Middle frontal gyrus (tissue), 1 donor: ENCODE results near the gene OLIG1.

Experiments used
- DNase-seq: peaks from one replicate; pipeline ENCODE4 v3.0.0-alpha.2; 2015; ENCODE audit warnings: low spot score; ENCODE audit errors: extremely low spot score

The OLIG1 gene

DNA sequence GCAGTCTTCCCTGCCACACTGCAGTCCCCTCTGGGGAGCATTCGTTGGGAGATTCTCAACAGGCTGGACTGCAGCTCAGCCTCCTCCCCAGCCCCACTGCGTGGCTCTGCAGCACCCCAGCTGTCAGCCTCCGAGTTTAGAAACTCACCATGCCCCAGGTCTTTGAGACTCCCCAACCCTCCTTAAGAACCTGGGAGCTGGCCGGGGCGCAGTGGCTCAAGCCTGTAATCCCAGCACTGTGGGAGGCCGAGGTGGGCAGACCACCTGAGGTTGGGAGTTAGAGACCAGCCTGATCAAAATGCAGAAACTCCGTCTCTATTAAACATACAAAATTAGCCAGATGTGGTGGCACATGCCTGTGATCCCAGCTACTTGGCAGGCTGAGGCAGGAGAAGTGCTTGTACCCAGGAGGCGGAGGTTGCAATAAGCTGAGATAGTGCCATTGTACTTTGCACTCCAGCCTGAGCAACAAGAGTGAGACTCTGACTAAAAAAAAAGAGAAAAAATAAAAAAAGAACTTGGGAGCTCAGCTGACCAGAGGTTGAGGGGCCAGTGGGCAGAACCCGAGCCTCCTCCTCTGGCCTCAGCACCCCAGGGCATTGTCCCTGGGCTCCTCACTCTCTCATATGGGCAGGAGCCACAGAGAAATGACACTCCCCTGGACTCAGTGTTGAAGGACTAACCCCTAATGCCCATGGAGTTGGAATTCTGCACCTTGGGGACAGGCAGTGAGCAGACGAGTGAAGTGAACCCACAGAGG lies 38.6 kb upstream of the OLIG1 start:
- no peak for DNase-seq

DNA sequence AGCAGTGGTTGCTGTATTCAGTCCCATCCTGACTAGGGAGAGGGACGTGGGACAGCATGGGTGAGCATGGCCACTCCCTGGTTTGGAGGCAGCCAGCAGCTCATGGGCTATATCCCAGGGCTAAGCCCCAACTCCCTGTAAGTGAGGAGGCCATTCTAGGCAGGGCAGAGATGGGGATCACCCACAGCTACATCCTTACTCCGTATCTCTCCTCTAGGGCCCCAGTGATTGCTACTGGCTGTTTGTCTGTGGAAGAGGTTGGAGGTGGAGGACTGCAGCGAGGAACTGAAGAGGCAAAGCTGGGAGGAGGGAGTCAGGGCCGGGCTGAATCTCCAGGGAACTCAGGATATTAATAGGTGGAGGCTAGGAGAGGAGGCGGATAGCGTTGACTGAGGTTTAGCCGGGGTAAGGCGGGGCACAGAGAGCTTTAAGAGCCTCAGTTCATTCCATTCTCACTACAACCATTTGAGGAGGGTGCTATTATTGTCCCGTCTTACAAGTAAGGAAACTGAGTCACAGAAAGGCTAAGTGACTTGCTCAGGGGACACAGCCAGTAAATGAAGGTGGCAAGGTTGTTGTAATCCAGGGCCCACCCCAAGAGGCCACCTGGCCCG lies 37.4 kb upstream of the OLIG1 start:
- DNase-seq: no peak

DNA sequence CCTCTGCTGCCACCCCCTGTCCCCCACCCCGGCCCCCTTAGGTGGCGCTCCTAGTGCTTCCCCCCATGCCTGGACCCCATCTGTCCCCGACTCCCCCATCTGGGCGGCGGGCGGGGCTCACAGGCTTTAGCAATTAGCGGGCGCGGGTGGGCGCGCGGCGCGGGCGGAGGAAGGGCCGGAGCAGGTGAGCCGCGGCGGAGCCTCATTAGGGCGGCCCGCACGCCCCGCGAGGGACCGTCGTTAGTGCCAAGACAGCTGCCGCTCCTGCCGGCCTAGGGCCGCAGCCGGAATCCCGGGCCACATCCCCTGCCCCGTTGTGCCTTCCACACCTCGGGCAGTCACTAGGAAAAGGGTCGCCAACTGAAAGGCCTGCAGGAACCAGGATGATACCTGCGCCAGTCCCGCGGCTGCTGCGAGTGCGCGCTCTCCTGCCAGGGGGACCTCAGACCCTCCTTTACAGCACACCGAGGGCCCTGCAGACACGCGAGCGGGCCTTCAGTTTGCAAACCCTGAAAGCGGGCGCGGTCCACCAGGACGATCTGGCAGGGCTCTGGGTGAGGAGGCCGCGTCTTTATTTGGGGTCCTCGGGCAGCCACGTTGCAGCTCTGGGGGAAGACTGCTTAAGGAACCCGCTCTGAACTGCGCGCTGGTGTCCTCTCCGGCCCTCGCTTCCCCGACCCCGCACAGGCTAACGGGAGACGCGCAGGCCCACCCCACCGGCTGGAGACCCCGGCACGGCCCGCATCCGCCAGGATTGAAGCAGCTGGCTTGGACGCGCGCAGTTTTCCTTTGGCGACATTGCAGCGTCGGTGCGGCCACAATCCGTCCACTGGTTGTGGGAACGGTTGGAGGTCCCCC lies 36.6 kb upstream of the OLIG1 start:
- no peak for DNase-seq

DNA sequence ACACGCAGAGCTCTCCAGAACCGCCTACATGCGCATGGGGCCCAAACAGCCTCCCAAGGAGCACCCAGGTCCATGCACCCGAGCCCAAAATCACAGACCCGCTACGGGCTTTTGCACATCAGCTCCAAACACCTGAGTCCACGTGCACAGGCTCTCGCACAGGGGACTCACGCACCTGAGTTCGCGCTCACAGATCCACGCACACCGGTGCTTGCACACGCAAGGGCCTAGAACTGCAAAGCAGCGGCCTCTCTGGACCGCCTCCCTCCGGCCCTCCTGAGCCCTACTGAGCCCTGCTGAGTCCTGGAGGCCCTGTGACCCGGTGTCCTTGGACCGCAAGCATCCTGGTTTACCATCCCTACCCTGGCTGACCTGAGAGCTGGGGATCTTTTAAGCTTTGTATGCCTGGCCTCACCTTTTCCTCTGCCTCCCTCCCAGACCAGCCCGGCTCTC lies 36.0 kb upstream of the OLIG1 start:
- no peak for DNase-seq

DNA sequence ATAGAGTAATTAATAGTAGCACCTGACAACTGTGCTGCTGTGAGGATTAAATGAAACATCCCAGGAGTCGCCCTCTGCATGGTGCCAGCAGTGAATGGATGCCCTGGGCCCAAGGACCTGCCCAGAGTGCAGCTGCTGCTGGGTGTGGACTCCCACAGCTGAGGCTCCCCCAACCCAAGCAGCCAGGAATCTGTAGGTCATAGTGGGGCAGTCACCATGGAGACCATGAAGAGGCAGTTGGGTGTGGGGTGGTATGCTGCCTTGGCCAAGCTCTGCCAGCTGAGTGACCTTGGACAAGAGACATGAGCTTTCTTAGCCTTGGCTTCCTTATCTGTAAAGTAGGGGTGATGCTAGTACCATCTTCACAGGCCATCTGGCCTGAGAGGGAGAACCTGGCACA lies 34.8 kb upstream of the OLIG1 start:
- no peak for DNase-seq

- no peak for DNase-seq
These were observed 33.3 kb upstream of the OLIG1 start for GRCh38 chr21:33036430-33037162.

- no peak for DNase-seq
These were observed 32.4 kb upstream of the OLIG1 start for GRCh38 chr21:33037501-33037900.

DNA sequence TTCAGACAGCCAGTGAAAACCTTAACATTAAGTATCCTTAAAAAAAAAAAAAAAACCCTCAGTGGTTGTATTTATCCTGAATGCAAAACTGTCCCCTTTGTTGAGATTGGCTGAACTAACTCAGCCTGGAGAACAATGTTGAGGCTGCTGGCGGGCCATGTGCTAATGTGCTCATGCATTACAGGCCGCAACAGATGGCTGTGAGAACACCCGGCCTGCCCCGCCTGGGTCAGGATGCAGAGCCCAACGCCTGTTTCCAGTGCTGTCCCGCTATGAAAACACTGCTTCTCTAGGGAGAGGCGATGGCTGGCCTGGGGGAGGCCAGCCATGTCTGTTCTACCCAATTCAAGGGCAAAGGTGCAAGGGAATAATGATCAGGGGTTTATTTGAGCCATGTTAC lies 30.4 kb upstream of the OLIG1 start:
- peak; percentile 69 for DNase-seq

DNA sequence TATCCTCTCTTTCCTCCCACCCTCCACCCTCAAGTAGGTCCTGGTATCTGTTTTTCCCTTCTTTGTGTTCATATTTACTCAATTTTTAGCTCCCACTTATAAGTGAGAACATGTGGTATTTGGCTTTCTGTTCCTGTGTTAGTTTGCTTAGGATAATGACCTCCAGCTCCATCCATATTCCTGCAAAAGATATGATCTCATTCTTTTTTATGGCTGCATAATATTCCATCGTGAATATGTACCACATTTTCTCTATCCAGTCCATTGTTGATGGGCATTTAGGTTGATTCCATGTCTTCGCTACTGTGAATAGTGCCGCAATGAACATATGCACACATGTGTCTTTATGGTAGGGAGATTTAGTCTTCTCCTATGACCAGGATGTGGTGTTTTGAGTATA lies 29.7 kb upstream of the OLIG1 start:
- no peak for DNase-seq

DNA sequence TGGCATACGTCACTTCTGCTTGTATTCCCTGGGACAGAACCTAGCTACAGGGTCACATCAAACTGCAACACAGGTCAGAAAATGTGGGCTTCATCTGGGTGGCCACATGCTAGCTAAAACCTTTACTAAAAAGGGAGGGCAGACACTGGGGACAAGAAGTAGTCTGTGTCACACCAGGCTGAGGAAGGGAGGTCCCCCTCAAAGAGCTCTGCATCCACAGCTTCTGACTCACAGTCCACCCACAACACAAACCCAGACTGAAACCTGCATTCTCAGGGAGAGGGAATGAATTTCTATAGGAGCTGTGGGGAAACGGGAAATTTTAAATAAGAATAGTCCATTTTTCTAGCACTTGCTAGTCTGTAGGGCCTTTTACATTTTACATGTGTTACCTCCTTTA lies 28.0 kb upstream of the OLIG1 start:
- no peak for DNase-seq

DNA sequence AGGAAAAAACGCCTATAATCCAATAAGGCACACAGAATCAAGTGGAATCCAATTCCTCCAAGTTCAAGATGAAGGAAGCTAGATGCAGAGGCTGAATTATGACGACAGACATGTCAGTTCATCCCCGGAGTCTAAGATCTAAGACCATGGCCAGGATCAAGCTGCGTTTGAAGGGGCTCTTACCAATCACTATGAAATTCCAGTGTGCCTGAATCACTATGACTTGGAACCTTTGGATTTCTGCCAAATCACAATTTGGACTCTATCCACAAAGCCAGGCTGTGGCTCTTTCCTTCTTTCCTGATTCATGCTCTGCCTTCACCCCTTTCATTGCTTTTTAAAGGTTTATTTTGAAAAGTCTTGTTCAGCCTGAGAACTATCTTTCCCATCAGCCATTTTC lies 27.1 kb upstream of the OLIG1 start:
- DNase-seq: no peak

DNA sequence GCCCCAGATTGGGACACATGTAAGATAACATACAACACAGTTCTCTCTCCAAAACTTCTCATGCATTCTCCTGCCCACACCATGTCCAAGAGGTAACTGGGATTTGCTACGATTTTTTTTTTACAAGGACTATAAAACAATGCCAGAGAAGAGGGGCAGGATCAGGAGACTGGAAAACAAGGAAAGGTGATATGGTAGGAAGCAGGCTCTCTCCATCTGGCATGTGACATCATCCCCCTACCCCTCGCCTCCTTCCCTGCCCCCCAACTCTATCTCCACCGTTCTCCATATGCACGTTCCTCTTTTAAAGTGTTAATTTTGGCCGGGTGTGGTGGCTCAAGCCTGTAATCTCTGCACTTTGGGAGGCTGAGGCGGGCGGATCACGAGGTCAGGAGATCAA lies 23.5 kb upstream of the OLIG1 start:
- no peak for DNase-seq

DNA sequence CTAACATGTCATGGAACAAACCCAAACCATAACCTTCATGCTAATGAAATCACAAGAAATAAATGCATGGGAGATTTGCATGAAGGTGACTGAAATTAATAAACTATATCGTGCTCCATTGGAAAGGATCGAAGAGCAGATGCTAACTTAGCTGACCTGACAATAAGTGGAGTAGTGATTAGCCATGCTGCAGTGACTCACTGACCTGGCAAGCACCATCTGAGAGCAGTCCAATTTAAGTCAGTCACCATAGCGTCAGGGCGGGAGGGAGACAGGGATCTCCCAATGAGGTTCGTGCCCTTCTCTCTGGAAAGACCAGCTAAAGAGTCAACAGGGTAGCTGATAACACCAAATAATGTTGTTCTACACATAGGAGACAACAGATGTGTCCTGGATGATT lies 22.7 kb upstream of the OLIG1 start:
- no peak for DNase-seq

DNA sequence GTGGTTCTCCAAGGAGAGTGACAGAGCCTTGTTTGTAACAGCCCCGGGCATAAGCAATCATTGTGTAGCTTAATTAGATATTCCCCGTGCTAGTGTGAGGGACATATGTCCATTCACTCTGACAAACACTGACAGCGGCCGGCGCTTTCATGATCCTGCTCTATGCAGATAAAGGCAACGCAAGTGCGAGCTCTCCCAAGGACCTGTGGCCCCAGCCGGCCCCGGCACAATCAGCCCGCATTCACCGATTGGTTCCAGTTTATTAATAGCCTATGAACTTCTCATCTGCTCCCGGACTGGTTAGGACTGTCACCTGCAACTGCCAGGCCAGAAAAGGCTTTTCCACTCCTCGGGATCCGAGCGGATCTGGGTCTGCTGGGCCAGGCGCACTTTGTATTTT lies 18.0 kb upstream of the OLIG1 start:
- no peak for DNase-seq

GRCh38 chr21:33053951-33054350 lies 16.0 kb upstream of the OLIG1 start:
- DNase-seq: no peak

GRCh38 chr21:33055991-33056390 lies 13.9 kb upstream of the OLIG1 start:
- DNase-seq: no peak

DNA sequence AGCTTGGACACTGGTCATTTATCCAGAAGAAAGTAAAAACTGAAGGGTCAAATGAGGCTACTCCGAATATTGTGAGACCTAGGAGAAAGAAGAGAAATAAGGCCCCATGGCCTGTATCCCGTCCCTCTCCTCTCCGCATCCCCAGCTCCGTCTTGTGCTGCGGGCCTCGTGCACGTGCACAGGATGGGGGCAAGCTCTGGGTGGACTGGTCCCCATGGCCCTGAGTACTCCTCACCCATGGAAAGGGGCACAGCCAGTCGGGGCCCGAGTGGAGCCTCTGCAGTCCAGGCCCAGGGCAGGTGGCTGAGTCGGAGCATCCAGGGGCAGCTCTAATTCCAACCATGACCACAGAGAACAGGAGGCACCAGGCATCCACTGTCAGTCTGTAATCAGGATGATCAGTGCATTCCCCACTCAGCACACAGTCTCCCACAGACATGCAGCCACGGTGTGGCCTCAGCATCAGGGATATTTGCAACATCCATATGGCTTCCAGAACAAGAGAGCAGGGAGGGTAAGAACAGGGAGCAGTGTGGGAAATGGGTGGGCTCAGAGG lies 12.5 kb upstream of the OLIG1 start:
- DNase-seq: no peak

DNA sequence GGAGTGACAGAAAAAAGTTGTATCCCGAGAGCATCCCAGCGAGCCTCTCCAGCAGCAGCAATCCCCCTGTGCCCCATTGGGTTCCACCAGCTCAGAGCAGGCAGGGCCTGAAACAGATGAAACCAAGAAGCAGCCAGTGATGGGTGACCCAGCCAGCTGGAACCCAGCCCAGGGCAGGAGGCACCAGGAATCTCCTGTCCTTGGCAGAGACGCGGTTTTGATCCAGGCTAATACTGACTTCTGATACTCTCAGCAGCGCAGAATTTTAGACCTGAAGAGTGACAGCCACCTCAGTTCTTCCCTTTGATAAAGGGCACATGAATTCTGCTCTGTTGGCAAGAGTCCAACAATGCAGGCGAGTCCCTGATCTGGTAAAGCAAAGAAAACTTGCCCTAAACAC lies 11.4 kb upstream of the OLIG1 start:
- DNase-seq: no peak

DNA sequence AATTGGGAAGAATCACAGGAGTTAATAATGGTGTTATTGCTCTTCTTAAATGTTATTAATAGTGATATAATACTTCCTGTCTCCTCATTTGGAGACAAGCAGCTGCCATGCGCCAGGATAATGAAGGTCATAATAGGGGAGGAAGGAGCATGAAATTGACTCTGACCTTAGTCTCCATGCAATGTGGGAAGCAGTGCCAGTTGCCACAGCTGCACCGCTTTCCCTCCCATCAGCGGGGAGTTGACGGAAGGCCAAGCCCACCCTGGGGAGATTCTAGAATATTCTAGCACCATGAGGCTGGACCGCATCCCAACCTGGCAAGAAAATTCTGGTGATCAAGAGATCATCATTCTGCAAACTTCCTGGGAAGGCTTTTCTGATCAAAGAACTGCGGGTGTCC lies 11.0 kb upstream of the OLIG1 start:
- no peak for DNase-seq

GRCh38 chr21:33059380-33059841 lies 10.5 kb upstream of the OLIG1 start:
- no peak for DNase-seq

DNA sequence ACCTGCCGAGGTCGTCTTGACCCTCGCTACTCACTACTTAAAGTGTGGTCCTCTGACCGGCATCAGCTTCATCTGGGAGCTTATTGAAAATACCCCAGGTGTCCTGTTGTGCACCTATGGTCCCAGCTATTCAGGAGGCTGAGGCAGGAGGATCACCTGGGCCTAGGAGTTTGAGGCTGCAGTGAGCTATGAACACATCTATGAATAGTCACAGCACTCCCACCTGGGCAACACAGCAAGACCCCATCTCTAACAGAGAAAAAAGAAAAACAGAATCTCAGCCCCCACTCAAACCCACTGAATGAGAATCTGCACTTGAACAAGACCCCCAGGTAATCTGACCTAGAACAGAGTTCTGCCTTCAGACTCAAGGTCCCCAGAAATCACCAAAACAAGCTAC lies 8.7 kb upstream of the OLIG1 start:
- no peak for DNase-seq
